OCI-LY3 (cell line): ENCODE results near the gene FAM163B.
A peak's percentile ranks its signal among the peaks of the same experiment; 100 is the strongest.

Experiments
- H2AFZ ChIP-seq: fragments of 200-600, 300-600 bp; shearing (Covaris generic); 2 replicates; pipeline ENCODE4 v1.6.0; 2014; ENCODE audit warnings: antibody characterized with exemption, low read depth, low read length
- H3K27ac ChIP-seq: fragments of 200-600, 300-600 bp; sonication (generic); 2 replicates; pipeline ENCODE4 v1.5.1; 2014; ENCODE audit warnings: mild to moderate bottlenecking, low read length, moderate library complexity, mixed read lengths
- H3K27me3 ChIP-seq: fragments of 200-600, 300-600 bp; sonication (generic); 2 replicates; pipeline ENCODE4 v1.6.1; 2014; ENCODE audit warnings: low read depth, low read length, mixed read lengths
- H3K36me3 ChIP-seq: fragments of 200-600, 300-600 bp; sonication (generic); replicated peaks from 2 replicates; pipeline ENCODE3; 2014; ENCODE audit warnings: low read depth, low read length, mixed read lengths
- H3K4me1 ChIP-seq: fragments of 300-600, 200-600 bp; sonication (generic); 2 replicates; pipeline ENCODE4 v1.6.1; 2014; ENCODE audit warnings: low read length, mixed read lengths
- H3K4me2 ChIP-seq: fragments of 200-600, 300-600 bp; sonication (generic); 2 replicates; pipeline ENCODE4 v1.6.1; 2014; ENCODE audit warnings: low read length, mixed read lengths
- H3K4me3 ChIP-seq: fragments of 300-600, 200-600 bp; sonication (generic); 2 replicates; pipeline ENCODE4 v1.5.1; 2014; ENCODE audit warnings: antibody characterized with exemption, mild to moderate bottlenecking, low read length, moderate library complexity
- H3K79me2 ChIP-seq: fragments of 300-600, 200-600 bp; shearing (Covaris generic); 2 replicates; pipeline ENCODE4 v1.6.1; 2014; ENCODE audit warnings: mild to moderate bottlenecking, low read length, mixed read lengths
- H3K9ac ChIP-seq: fragments of 300-600, 200-600 bp; shearing (Covaris generic); 2 replicates; pipeline ENCODE4 v1.6.0; 2014; ENCODE audit warnings: mild to moderate bottlenecking, low read length, moderate library complexity
- H3K9me3 ChIP-seq: fragments of 200-600, 300-600 bp; shearing (Covaris generic); 2 replicates; pipeline ENCODE4 v1.6.1; 2014; ENCODE audit warnings: low read length, mixed read lengths; ENCODE audit not compliant: insufficient read depth
- H4K20me1 ChIP-seq: fragments of 200-600, 300-600 bp; sonication (generic); 2 replicates; pipeline ENCODE4 v1.6.1; 2016; ENCODE audit warnings: low read length, mixed read lengths; ENCODE audit not compliant: insufficient read depth
- EZH2phosphoT487 ChIP-seq: fragments of 200-600 bp; shearing (Covaris generic); IDR thresholded peaks from 2 replicates; pipeline ENCODE4 v1.6.1; 2018; ENCODE audit warnings: antibody characterized with exemption, mixed run types, low read depth
- TF ChIP-seq, protein P1 (sequence below): fragments of 200-600, 300-600 bp; sonication (generic); IDR thresholded peaks from 2 replicates; pipeline ENCODE4 v1.5.1; 2014; ENCODE audit warnings: antibody characterized with exemption, low read length, low read depth

FAM163B gene

DNA sequence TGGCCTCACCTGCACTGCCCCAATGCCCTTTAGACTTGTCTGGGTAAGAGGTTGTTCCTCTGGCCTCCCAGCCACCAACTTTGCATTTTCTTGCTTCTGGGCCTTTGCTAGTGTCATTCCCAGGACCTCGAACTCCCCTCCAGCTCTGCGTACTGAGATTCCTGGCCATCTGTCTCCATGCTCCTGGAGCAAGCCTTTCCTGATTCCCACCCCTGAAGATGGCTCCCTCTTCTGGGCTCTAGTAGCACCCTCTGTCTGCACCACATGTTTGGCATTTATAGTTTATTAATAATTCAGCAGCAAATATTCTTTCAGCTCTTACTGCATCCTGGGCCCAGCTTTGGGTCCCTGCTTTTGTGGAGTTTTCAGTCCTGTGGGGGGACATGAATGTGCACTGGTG, 14.9 kb downstream of the FAM163B start:
- Histone ChIP-seq H4K20me1 (no peaks in the 10 kb centered on the region), H3K27me3 (no peaks in the 10 kb centered on the region; the same call in 1 of the 2 replicates), H3K27ac (no peak overlapping the region), H2AFZ (no peak overlapping the region), H3K9ac (no peak overlapping the region), H3K9me3 (peaks cover 16% of the 10 kb centered on the region; the same call in 1 of the 2 replicates), H3K4me3 (no peak overlapping the region), H3K36me3 (no peaks in the 10 kb centered on the region), H3K4me2 (no peak overlapping the region), H3K4me1 (no peaks in the 10 kb centered on the region), H3K79me2 (no peaks in the 10 kb centered on the region)
- TF ChIP-seq, protein P1, sequence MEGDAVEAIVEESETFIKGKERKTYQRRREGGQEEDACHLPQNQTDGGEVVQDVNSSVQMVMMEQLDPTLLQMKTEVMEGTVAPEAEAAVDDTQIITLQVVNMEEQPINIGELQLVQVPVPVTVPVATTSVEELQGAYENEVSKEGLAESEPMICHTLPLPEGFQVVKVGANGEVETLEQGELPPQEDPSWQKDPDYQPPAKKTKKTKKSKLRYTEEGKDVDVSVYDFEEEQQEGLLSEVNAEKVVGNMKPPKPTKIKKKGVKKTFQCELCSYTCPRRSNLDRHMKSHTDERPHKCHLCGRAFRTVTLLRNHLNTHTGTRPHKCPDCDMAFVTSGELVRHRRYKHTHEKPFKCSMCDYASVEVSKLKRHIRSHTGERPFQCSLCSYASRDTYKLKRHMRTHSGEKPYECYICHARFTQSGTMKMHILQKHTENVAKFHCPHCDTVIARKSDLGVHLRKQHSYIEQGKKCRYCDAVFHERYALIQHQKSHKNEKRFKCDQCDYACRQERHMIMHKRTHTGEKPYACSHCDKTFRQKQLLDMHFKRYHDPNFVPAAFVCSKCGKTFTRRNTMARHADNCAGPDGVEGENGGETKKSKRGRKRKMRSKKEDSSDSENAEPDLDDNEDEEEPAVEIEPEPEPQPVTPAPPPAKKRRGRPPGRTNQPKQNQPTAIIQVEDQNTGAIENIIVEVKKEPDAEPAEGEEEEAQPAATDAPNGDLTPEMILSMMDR: no peak
- no peak for TF ChIP-seq EZH2phosphoT487

DNA sequence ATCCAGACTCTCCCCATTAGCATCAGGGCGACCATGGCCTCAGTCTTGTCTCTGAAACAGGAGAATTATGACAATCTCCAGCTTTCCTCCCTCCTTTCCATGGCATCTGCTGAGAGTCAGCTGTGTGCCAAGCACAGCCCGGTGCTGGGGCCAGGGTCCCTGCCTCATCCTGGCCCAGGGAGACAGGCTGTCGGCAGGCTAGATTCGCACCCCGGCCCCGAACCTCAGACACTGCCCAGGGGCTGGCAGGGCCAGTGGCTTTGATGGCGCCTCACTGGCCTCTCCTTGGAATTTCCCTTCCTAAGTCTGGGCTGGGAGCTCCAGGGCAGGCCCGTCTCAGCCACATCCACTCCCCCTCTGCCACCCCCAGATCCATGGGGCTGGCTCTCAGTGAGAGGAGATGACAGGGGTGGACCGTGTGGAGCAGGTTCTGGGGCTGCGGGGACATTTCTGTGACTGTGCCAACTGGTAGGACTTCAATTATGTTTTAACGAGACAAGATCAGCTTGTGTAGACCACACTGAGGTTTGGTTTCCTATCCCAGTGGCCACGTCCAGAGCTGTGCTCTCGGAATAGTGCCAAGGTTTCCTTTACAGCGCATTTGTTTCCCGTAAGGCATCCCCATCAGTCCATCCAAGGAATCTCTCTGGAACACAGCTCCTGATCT, 15.5 kb downstream of the FAM163B start:
- no peaks in the 10 kb centered on the region; the same call in 1 of the 2 replicates for H3K27me3 ChIP-seq
- no peak overlapping the region for H3K9ac ChIP-seq
- H3K9me3 ChIP-seq: peaks cover 16% of the 10 kb centered on the region; the same call in 1 of the 2 replicates
- no peak overlapping the region for H3K4me3 ChIP-seq
- no peaks in the 10 kb centered on the region for H4K20me1 ChIP-seq
- no peaks in the 10 kb centered on the region for H3K79me2 ChIP-seq
- H3K4me1 ChIP-seq: no peaks in the 10 kb centered on the region
- TF ChIP-seq, protein P1: no peak
- no peak for TF ChIP-seq EZH2phosphoT487
- H3K4me2 ChIP-seq: no peak overlapping the region
- H3K27ac ChIP-seq: no peak overlapping the region
- no peak overlapping the region for H2AFZ ChIP-seq
- H3K36me3 ChIP-seq: no peaks in the 10 kb centered on the region

DNA sequence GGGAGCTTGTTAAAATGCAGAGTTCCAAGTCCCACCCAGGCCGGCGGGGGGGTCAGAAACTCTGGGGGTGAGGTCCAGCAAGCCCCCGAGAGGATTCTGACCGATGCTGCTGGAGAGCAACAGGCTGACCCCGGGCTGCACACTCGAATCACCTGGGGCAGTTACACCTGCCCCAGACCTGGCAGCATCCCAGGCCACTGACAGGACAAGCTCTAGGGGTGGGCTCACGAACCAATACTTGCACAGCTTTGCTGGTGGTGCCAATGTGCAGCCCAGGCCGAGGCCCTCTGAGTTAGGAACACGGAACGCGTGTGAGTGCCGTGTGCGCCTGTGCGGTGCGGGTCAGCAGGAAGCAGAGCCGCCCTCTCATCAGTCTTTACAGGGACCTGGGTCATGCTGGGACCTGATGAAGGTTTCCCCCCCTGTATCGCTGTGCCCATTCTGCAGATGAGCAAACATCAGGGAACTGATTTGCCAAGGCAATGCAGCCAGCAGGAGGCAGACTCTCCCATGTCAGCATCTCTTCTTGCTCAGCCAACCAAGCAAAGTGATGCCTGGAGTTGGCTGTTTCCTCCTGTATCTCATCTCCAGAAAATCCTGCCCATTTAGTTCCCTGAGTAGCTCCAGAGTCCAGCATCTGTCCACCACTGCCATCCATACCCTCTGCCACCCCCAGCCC, 16.3 kb downstream of the FAM163B start:
- no peaks in the 10 kb centered on the region for H3K36me3 ChIP-seq
- H3K27ac ChIP-seq: no peak overlapping the region
- H3K27me3 ChIP-seq: no peaks in the 10 kb centered on the region; the same call in 1 of the 2 replicates
- no peaks in the 10 kb centered on the region for H3K4me1 ChIP-seq
- no peak overlapping the region for H2AFZ ChIP-seq
- H3K9me3 ChIP-seq: peaks cover 12% of the 10 kb centered on the region; the same call in 1 of the 2 replicates
- no peak overlapping the region for H3K9ac ChIP-seq
- H3K79me2 ChIP-seq: no peaks in the 10 kb centered on the region
- no peak overlapping the region for H3K4me2 ChIP-seq
- H3K4me3 ChIP-seq: no peak overlapping the region
- no peak for TF ChIP-seq EZH2phosphoT487
- TF ChIP-seq, protein P1: peak; percentile 37
- H4K20me1 ChIP-seq: no peaks in the 10 kb centered on the region

DNA sequence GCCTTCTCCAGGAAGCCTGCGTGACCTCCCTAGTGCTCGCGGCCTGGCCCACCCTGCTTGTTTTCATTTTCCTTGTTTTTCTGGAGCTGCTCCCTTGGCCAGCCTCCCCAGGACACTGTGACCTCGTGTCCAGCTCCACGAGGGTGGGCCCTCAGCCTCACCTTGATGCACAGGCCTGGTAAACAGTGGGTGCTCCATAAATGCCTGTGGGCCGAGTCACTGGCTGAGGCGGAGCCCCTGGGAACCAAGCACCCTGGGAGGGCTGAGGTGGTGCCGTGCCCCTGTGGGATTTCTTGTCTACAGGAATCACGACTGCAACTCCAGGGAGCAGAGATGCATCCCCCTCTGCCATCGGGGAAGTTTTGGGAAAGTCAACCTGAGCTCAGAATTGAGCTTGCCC, 17.2 kb downstream of the FAM163B start:
- no peaks in the 10 kb centered on the region; the same call in 1 of the 2 replicates for H3K27me3 ChIP-seq
- H3K4me2 ChIP-seq: no peak overlapping the region
- H3K4me3 ChIP-seq: no peak overlapping the region
- no peaks in the 10 kb centered on the region for H3K36me3 ChIP-seq
- no peaks in the 10 kb centered on the region for H3K79me2 ChIP-seq
- TF ChIP-seq EZH2phosphoT487: no peak
- TF ChIP-seq, protein P1: no peak
- H3K9me3 ChIP-seq: peaks cover 3% of the 10 kb centered on the region; the same call in 1 of the 2 replicates
- H4K20me1 ChIP-seq: no peaks in the 10 kb centered on the region
- H2AFZ ChIP-seq: no peak overlapping the region
- H3K4me1 ChIP-seq: no peaks in the 10 kb centered on the region
- H3K27ac ChIP-seq: no peak overlapping the region
- H3K9ac ChIP-seq: no peak overlapping the region
